ENCODE measurements around the gene ZAR1. TPM values are rescaled to one million over a fixed set of nuclear protein-coding genes. Genes with fewer than 3 reads are reported as not detected.

ZAR1 gene
- total and polyA plus RNA-seq, 9 of the 15 experiments (the other 6 are each of a cell fraction or from before 2014, with no cell fraction given): 0.07 to 0.84 (median 0.28) TPM; not detected in 1

DNA sequence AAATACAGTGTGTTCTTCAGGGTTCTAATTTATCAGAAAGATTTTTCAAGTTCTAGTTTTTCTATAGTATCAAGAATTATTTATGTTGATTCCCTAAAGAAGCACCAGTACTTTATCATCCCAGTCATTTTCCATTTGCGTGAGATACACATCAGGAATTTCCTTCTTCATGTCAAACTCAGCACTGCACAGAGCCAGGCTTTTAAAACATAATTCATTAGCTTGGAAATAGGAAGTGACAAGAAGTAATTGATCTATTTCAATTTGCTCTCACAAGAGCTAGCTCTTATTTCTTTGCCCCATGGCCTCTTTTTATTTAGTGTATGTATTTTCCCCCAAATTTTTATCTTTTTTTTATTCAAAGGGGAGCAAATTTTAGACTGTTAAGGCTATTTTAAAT, 19.9 kb upstream of the ZAR1 start:
- BruUV-seq (replicated peaks): no TSS peak
- H4K20me1 ChIP-seq (replicated peaks; ENCODE audit: control insufficient read depth, insufficient read depth, low read length): no peaks in the 10 kb centered on the region
- H3K36me3 ChIP-seq (ENCODE audit: control insufficient read depth, insufficient read depth, low read length): no peaks in the 10 kb centered on the region
- no peak overlapping the region for H3K27ac ChIP-seq (ENCODE audit: extremely low read depth, low read depth, low read length)
- H3K9me1 ChIP-seq (ENCODE audit: control insufficient read depth, insufficient read depth, low read length): no peaks in the 10 kb centered on the region
- no peaks in the 10 kb centered on the region; a peak in 1 of 5 replicates for H3K27me3 ChIP-seq (ENCODE audit: control insufficient read depth in 2 of 2, insufficient read depth in 2 of 2, low read length in 2 of 2)
- 41% methylated on average over 1 of the region's 1 CpG for WGBS (ENCODE audit: insufficient coverage, low coverage, missing lambda C conversion rate)
- no peak for DNase-seq (ENCODE audit: extremely low read depth in 1 of 4, low spot score in 3 of 4)
- ATAC-seq: no peak
- H3K4me3 ChIP-seq: no peak overlapping the region
- no peak overlapping the region for H3K4me2 ChIP-seq (ENCODE audit: insufficient read depth, low read length)
- H3K9ac ChIP-seq (ENCODE audit: insufficient read depth in 1 of 2, low read depth in 2 of 2, low read length in 2 of 2): no peak overlapping the region
- intact Hi-C loops (cut with micrococcal nuclease) (no loop called here), in situ Hi-C loops (cut with MboI) (no loop called here)
- no peaks in the 10 kb centered on the region for H3K79me2 ChIP-seq (ENCODE audit: control insufficient read depth, insufficient read depth, low read length)
- CTCF ChIA-PET (ENCODE audit: low intra/inter-chr PET ratio): no interaction called here
- FAIRE-seq: no peak
- POLR2A ChIA-PET: no interaction called here
- no peaks in the 10 kb centered on the region for H3K4me1 ChIP-seq (replicated peaks in 1 of 2; ENCODE audit: control insufficient read depth in 2 of 2, insufficient read depth in 2 of 2, low read length in 2 of 2)
- no peaks in the 10 kb centered on the region for H3K9me3 ChIP-seq (replicated peaks; ENCODE audit: control insufficient read depth, insufficient read depth, low read depth, low read length)
- H2AFZ ChIP-seq (ENCODE audit: low read depth, low read length): no peak overlapping the region
- TF ChIP-seq, protein P1, sequence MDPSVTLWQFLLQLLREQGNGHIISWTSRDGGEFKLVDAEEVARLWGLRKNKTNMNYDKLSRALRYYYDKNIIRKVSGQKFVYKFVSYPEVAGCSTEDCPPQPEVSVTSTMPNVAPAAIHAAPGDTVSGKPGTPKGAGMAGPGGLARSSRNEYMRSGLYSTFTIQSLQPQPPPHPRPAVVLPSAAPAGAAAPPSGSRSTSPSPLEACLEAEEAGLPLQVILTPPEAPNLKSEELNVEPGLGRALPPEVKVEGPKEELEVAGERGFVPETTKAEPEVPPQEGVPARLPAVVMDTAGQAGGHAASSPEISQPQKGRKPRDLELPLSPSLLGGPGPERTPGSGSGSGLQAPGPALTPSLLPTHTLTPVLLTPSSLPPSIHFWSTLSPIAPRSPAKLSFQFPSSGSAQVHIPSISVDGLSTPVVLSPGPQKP (CRISPR knock-in tag; IDR thresholded peaks at IDR 0.05): no peak
- TF ChIP-seq, protein P2, sequence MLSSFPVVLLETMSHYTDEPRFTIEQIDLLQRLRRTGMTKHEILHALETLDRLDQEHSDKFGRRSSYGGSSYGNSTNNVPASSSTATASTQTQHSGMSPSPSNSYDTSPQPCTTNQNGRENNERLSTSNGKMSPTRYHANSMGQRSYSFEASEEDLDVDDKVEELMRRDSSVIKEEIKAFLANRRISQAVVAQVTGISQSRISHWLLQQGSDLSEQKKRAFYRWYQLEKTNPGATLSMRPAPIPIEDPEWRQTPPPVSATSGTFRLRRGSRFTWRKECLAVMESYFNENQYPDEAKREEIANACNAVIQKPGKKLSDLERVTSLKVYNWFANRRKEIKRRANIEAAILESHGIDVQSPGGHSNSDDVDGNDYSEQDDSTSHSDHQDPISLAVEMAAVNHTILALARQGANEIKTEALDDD (IDR thresholded peaks at IDR 0.05): no peak
- no peak for TF ChIP-seq ZNF639 (CRISPR knock-in tag; conservative IDR thresholded peaks at IDR 0.05 in 1 of 2, IDR thresholded peaks at IDR 0.05 in 1 of 2)
- TF ChIP-seq, protein P3, sequence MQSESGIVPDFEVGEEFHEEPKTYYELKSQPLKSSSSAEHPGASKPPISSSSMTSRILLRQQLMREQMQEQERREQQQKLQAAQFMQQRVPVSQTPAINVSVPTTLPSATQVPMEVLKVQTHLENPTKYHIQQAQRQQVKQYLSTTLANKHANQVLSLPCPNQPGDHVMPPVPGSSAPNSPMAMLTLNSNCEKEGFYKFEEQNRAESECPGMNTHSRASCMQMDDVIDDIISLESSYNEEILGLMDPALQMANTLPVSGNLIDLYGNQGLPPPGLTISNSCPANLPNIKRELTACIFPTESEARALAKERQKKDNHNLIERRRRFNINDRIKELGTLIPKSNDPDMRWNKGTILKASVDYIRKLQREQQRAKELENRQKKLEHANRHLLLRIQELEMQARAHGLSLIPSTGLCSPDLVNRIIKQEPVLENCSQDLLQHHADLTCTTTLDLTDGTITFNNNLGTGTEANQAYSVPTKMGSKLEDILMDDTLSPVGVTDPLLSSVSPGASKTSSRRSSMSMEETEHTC (IDR thresholded peaks at IDR 0.05): no peak
- TF ChIP-seq NFE2L1 (tag; IDR thresholded peaks at IDR 0.05; ENCODE audit: borderline replicate concordance, low read depth): no peak
- TF ChIP-seq POLR2A (conservative IDR thresholded peaks at IDR 0.05): no peak
- no peak for TF ChIP-seq KLF13 (tag; IDR thresholded peaks at IDR 0.05; ENCODE audit: borderline replicate concordance, low read depth)
- TF ChIP-seq HDAC2 (IDR thresholded peaks at IDR 0.05): no peak
- TF ChIP-seq KLF16 (IDR thresholded peaks at IDR 0.05): no peak
- TF ChIP-seq ZNF174 (CRISPR knock-in tag; IDR thresholded peaks at IDR 0.05): no peak
- no peak for TF ChIP-seq CBX8 (IDR thresholded peaks at IDR 0.05; ENCODE audit: borderline replicate concordance, extremely low read depth, low read depth, low read length, poor library complexity, severe bottlenecking)
- TF ChIP-seq ZNF780A (CRISPR knock-in tag; IDR thresholded peaks at IDR 0.05): no peak
- no peak for TF ChIP-seq MAFF (IDR thresholded peaks at IDR 0.05; ENCODE audit: low read length)
- TF ChIP-seq KAT7 (CRISPR knock-in tag; IDR thresholded peaks at IDR 0.05; ENCODE audit: borderline replicate concordance): no peak

All from K562 (cell line).